GM12874 (cell line): ENCODE data around the gene TMEM130.

Source experiments
- CTCF ChIP-seq: IDR thresholded peaks from 2 replicates; pipeline ENCODE4 v1.5.1; 2011; ENCODE audit warnings: low read depth, mild to moderate bottlenecking, control low read depth, low read length, moderate library complexity; ENCODE audit not compliant: insufficient read depth

The TMEM130 gene

GRCh38 chr7:98869027-98869596, 702 bp downstream of the TMEM130 start:
- TF ChIP-seq CTCF, result no peak

- TF ChIP-seq CTCF, result no peak
Observed at GRCh38 chr7:98868450-98868849, 1.4 kb downstream of the TMEM130 start.

GRCh38 chr7:98866765-98867164, 3.0 kb downstream of the TMEM130 start:
- TF ChIP-seq CTCF, result no peak

- no peak for TF ChIP-seq CTCF
Observed at GRCh38 chr7:98866351-98866750, 3.5 kb downstream of the TMEM130 start.

- TF ChIP-seq CTCF, result no peak
Observed at GRCh38 chr7:98864731-98865453, 4.9 kb downstream of the TMEM130 start.

- TF ChIP-seq CTCF, result no peak
Observed at GRCh38 chr7:98863601-98864000, 6.2 kb downstream of the TMEM130 start.

- TF ChIP-seq CTCF, result no peak
Observed at GRCh38 chr7:98862716-98863420, 6.9 kb downstream of the TMEM130 start.
